Neural crest cell (in vitro differentiated cells): ENCODE data around the gene THSD7A. TPM values are rescaled to one million over a fixed set of nuclear protein-coding genes. Genes with fewer than 3 reads are reported as not detected.

Experiments
- DNase-seq: peaks from one replicate; pipeline ENCODE4 v3.0.0; 2021; ENCODE audit warnings: low read depth, mixed read lengths, low spot score
- H3K27ac Mint-ChIP-seq: one replicate; pipeline ENCODE4 v1.8.0; 2021; ENCODE audit warnings: mild to moderate bottlenecking, mixed read lengths; ENCODE audit not compliant: unreplicated experiment
- H3K27me3 Mint-ChIP-seq: 2 replicates; pipeline ENCODE4 v1.8.0; 2021; ENCODE audit warnings: low read depth, mild to moderate bottlenecking, mixed read lengths
- H3K36me3 Mint-ChIP-seq: 2 replicates; pipeline ENCODE4 v1.8.0; 2021; ENCODE audit warnings: low read depth, mild to moderate bottlenecking, mixed read lengths
- H3K4me1 Mint-ChIP-seq: 2 replicates; pipeline ENCODE4 v1.8.0; 2021; ENCODE audit warnings: mixed read lengths
- H3K4me3 Mint-ChIP-seq: one replicate; pipeline ENCODE4 v1.8.0; 2021; ENCODE audit warnings: mild to moderate bottlenecking, mixed read lengths
- H3K9me3 Mint-ChIP-seq: 2 replicates; pipeline ENCODE4 v1.8.0; 2021; ENCODE audit warnings: mixed read lengths
- CTCF ChIP-seq: fragments of 200-600 bp; sonication (generic); conservative IDR thresholded peaks from 2 replicates; pipeline ENCODE4 v1.5.0; 2021; ENCODE audit warnings: antibody characterized with exemption, mild to moderate bottlenecking
- total RNA-seq: library from RNA; stranded (reverse); gene quantifications from 2 replicates; pipeline ENCODE4 v1.2.1, GENCODE V29; 2021

The THSD7A gene
- total RNA-seq, 1 donor from 2014 or later, result 4.8 TPM

GRCh38 chr7:11655163-11655562, 176.8 kb downstream of the THSD7A start:
- no peak for DNase-seq
- TF ChIP-seq CTCF, result no peak
- Mint-ChIP-seq H3K36me3 (no peaks in the 10 kb centered on the region), H3K27me3 (no peaks in the 10 kb centered on the region), H3K9me3 (no peaks in the 10 kb centered on the region), H3K4me3 (no peak overlapping the region), H3K27ac (no peak overlapping the region), H3K4me1 (no peaks in the 10 kb centered on the region)

GRCh38 chr7:11650500-11650899, 181.5 kb downstream of the THSD7A start:
- no peak for DNase-seq
- Mint-ChIP-seq H3K27me3 (no peaks in the 10 kb centered on the region), H3K4me3 (no peak overlapping the region), H3K9me3 (no peaks in the 10 kb centered on the region), H3K36me3 (no peaks in the 10 kb centered on the region), H3K27ac (no peak overlapping the region), H3K4me1 (no peaks in the 10 kb centered on the region)
- no peak for TF ChIP-seq CTCF

- no peak for TF ChIP-seq CTCF
- Mint-ChIP-seq H3K27ac (no peak overlapping the region), H3K9me3 (no peaks in the 10 kb centered on the region), H3K4me3 (no peak overlapping the region), H3K36me3 (no peaks in the 10 kb centered on the region), H3K27me3 (no peaks in the 10 kb centered on the region), H3K4me1 (no peaks in the 10 kb centered on the region)
- no peak for DNase-seq
Observed at GRCh38 chr7:11650030-11650429, 182.0 kb downstream of the THSD7A start.

- no peak for DNase-seq
- Mint-ChIP-seq H3K27me3 (no peaks in the 10 kb centered on the region), H3K4me1 (no peaks in the 10 kb centered on the region), H3K9me3 (no peaks in the 10 kb centered on the region), H3K27ac (no peak overlapping the region), H3K36me3 (no peaks in the 10 kb centered on the region), H3K4me3 (no peak overlapping the region)
- no peak for TF ChIP-seq CTCF
Observed at GRCh38 chr7:11648980-11649379, 183.0 kb downstream of the THSD7A start.

- no peak for TF ChIP-seq CTCF
- Mint-ChIP-seq H3K4me3 (no peak overlapping the region), H3K4me1 (no peaks in the 10 kb centered on the region), H3K27me3 (no peaks in the 10 kb centered on the region), H3K36me3 (no peaks in the 10 kb centered on the region), H3K9me3 (no peaks in the 10 kb centered on the region), H3K27ac (no peak overlapping the region)
- DNase-seq, result no peak
Observed at GRCh38 chr7:11648101-11648500, 183.9 kb downstream of the THSD7A start.

GRCh38 chr7:11642841-11643240, 189.2 kb downstream of the THSD7A start:
- no peak for DNase-seq
- H3K27ac Mint-ChIP-seq, result no peak overlapping the region
- no peak for TF ChIP-seq CTCF
- H3K4me3 Mint-ChIP-seq, result no peak overlapping the region
- no peaks in the 10 kb centered on the region for H3K36me3 Mint-ChIP-seq
- H3K4me1 Mint-ChIP-seq, result no peaks in the 10 kb centered on the region
- no peaks in the 10 kb centered on the region for H3K9me3 Mint-ChIP-seq
- H3K27me3 Mint-ChIP-seq, result no peaks in the 10 kb centered on the region
